Suppressor macrophage treated with lipopolysaccharide for 1 hour (primary cell): ENCODE measurements around the gene RHOC.
A peak's percentile ranks its signal among the peaks of the same experiment; 100 is the strongest.

ENCODE experiments used
- DNase-seq, 3 donors: peaks; one replicate each; pipeline ENCODE4 v3.0.0-alpha.2; 2020 to 2022

The RHOC gene

GRCh38 chr1:112717263-112717873 lies 10.4 kb upstream of the RHOC start:
- peak; percentile 58 to 64 (median 61) for DNase-seq

DNA sequence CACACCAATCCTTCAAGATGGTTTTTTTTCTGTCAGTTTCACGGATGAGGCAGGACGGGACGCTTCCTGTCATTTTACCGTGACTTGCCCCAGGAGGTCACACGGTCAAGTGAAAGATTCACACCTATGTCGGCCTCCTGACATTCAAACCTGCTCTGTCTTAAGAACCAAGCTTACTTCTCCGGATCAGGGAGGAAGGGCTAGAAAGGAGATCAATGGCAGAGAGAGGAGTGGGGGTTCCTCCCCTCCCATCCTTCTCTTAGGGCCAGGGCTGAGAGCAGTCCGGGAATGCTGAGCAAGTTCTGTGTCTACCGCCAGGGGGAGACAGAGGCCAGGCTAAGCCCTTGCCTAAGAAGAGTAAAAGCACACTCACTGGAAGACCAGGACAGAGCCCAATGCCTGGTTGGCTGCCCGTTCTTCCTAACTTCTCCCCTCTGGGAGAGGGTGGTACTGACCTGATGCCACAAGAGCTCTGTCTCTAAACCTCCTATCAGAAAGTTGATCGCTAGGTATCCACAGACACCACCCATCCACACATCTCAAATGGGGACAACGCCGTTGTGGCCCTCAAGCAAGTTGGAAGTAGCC lies 9.3 kb upstream of the RHOC start:
- DNase-seq: peak; percentile 93 to 95 (median 94)

GRCh38 chr1:112715264-112716053 lies 8.5 kb upstream of the RHOC start, which contains the start of gene PPM1J:
Gene PPM1J (minus strand): TSS chr1:112715332. CDS start chr1:112715301, 31 bp downstream.
- DNase-seq: peak; percentile 99 to 100 (median 99)

DNA sequence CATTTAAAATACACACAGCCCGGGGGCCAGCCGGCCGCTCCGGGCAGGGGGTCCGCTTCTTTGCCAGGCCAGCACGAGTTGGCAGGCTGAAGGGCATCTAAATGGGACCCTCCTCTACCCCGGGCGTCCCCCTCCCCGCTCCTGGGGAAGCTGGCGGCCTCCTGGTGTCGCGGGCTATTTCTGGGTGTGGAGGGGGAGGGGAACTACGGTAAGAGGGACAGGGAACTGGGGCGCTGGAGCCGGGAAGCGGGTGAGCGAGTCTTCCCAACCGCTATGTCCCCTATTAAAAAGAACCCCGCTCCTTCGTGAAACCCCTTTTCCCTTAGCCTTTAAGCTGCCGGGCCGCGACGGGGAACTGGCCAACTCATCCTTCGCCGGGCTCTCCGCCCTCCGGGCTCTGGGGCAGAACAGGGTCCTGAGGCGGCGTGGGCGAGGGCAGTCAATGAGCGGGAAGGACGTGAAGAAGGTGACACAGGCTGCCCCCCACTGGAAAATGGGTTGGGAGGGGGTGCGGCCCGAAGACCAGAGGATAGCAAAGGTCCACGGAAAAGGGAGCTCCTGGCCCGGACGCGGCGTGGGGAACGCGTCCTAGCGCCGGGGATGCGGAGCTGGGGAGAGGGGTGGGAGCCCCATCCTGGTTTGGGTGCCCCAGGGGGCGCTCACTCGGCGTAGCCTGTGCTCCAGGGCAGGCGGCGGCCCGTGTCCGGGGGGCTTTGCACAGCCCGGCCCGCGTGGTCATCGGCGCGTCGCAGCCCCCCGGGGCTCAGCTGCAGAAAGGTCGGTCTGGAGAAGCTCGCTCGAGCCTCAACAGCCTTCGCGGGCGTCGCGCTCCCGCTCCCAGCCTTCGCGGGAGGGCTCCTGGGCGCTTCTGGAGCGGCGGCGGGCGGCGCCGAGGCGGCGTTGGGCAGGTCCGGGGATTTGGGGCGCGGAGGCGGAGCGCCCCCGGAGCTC lies 7.7 kb upstream of the RHOC start:
- peak; percentile 51 to 65 (median 57) for DNase-seq

DNA sequence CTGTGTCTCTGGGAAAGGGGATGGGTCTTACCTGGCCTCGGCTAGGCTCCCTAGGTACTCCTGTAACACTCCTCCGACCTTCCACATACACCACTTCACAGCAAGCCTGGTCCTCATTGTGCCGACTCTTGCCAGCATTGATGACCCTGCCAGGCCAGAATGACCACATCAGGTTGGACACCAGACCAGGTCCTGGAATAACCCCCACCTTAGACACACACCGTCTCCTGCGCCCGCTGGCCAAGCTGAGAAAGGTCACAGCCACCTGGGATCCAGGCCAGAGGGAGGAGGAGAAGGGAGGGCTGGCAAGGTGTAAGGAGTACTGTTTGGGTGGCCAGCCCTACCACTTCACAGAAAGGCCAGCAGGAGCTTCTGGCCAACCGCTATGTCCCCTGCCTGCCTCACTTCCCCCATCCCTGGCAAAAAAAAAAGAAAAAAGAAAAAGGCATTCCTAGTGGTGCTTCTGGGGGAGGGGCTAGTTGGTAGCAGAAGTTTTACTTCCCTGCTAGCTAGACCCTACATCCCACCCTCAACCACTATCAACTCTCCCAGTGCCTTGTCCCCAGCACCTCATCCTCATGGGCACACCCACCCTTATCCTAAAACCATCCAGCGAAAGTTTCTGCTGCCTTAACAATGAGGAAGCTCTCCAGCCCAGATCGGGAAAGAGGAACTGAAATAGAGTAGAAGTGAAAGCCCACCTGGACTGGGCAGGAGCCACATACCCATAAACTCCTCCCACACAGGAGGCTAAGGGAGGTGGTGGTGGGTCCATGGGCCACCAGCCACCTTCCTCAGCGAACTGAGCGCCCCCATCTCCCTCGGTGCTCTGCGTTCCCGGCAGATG lies 6.8 kb upstream of the RHOC start:
- peak; percentile 71 to 72 (median 71) for DNase-seq

GRCh38 chr1:112712701-112713128 lies 5.8 kb upstream of the RHOC start:
- DNase-seq: no peak

DNA sequence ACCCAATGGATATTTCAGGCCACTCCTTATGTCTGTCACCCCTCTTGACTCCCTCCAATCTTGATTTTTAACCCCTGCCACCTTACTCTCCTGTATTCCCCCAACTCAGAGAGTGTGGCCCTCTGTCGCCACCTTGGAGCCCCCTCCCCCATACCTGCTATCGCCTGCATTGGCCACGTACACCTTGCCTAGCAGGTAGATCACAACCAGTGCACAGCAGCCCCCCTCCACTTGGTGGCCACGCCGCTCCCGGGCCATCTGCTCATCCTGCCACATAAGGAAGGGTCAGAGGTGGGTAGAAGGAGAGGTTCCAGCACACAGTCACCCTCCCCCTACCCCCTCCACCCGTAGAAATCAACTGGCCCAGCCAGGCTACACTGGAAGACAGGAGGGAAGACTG lies 5.3 kb upstream of the RHOC start:
- no peak for DNase-seq

GRCh38 chr1:112711670-112712069 lies 4.7 kb upstream of the RHOC start:
- DNase-seq: no peak

- no peak for DNase-seq
Observed at GRCh38 chr1:112711041-112711440, 4.1 kb upstream of the RHOC start.

GRCh38 chr1:112710586-112710985 lies 3.7 kb upstream of the RHOC start:
- DNase-seq: no peak

DNA sequence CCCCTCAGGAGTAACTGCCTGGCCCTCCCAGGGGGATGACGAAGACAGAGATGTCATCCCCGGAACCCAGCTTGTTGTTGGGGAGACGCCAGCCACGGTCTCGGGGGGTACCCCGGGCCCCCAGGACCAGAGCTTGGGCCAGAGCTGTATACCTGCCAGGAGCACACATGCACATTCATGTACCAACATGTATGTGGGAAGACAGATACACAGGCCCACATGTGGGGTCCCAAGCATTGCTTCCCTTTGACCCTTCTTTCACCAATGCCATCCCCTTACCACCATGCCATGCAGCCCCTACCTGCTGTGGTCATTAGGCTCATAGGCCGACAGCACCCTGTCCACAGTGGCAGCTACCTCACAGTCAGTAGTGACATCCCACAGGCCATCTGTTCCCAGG lies 3.2 kb upstream of the RHOC start:
- no peak for DNase-seq

DNA sequence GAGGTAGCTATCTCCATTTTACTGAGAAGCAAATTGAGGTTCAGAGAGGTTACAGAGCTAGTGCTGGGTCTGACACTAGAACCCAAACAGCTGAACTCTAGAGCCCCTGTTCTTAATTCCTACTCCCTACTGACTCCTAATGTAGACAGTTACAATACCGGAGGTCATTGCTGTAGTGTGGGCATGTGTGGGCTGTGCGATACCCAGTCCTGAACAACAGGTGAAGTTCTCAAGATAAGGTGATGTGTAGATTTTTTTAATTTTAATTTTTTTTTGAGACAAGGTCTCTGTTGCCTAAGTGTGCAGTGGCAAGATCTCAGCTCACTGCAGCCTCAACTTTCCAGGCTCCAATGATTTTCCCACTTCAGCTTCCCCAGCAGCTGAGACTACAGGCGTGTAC lies 1.6 kb upstream of the RHOC start:
- no peak for DNase-seq

GRCh38 chr1:112708002-112708448 lies 1.1 kb upstream of the RHOC start:
- no peak for DNase-seq

GRCh38 chr1:112707221-112708001 lies 484 bp upstream of the RHOC start:
- peak; percentile 87 to 93 (median 88) for DNase-seq

GRCh38 chr1:112704934-112705627 lies 1.8 kb downstream of the RHOC start:
- DNase-seq: peak; percentile 95 to 97 (median 96)

DNA sequence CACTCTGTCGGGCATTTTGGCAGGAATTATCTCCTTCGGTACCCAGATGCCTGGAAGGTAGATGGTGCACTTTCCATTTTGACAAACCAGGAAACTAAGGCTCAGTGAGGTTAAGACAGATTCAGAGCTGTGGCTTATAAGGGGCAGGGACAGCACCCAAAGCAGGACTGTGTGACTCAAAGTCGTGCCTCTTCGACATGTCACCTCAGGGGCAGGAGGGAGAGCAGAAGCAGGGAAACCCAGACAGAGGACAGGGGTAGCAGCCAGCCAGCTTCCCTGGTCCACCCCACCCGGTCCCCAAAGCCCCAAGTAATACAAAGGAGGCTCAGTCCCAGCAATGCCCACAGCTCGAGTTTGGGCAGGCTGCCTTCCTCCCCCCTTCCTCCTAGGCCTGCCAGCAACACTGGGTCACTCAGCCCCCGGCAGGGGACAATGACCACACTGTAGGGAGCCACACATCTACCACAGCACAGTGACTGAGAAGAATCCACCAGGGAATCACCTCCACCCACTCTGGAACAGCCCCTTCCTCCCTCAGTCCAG lies 2.5 kb downstream of the RHOC start:
- no peak for DNase-seq

DNA sequence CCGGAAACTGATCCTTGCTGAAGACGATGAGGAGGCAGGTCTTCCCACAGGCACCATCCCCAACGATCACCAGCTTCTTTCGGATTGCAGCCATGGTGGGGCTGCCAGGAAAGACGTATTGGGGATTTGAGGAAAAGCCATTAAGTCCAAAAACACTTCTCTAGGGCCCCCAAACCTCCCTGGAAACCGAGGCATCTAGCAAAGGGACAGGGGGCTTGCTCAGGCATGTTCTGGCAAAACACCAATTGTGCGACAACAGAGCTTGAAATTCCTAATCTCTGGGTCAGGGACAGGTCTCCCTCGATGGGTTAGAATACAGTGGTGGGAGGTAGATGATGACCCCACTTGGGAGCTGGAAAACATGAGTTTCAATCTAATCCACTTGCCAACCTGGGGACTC lies 3.2 kb downstream of the RHOC start:
- DNase-seq: no peak

DNA sequence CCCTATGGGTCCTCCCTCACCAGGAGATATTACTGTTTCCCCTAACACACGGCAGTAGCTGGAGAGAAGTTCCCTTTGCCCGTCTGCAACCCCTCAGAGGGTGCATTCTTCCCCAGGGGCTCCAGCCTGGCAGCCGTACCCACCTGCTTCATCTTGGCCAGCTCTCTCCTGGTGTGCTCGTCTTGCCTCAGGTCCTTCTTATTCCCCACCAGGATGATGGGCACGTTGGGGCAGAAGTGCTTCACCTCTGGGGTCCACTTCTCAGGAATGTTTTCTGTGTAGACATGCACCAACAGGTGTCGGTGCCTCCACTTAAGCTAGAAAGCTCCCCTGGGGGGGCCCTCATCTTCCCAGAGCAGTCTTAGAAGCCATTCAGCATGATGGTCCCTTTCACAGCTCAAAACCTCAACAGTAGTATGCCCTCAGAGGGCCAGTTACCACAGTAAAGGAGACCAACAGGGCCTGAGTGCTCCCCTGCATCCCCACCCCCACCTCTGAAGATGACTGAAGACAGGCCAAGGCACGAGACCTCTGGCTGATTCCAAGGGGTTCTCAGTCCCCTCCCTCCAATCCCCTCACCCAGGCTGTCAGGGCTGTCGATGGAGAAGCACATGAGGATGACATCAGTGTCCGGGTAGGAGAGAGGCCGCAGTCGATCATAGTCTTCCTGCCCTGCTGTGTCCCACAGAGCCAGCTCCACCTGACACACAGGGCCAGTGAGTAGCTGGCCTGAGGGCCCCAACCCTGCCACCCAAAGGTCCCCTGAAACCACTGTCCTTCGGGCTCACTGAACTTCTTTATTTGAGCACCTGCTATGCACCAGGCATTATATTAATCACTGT lies 4.3 kb downstream of the RHOC start:
- DNase-seq: no peak

DNA sequence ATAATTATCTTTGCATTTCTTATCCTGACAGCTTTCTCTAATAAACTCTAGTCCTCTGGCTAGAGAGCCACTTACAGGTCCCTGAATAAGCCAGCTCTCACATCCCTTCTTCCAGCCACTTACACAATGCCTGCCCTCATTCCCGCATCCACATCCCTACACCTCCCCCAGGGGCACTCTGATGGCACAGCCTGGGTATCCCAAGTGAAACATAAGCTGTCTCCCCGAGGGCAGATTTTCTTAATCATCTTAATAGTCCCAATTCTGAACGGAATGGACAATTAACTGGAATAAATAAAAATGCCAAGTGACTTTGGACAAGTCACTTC lies 4.9 kb downstream of the RHOC start:
- DNase-seq: no peak
